Heart right ventricle (tissue), 16 donors: ENCODE measurements around the gene CDK13. TPM values are rescaled to one million over a fixed set of nuclear protein-coding genes. Genes with fewer than 3 reads are reported as not detected.

Experiments used
- ATAC-seq, 8 donors: fragments of 200-7000 bp; cut with Tn5 transposase; one replicate each; pipeline ENCODE4 v1.9.1; 2020; ENCODE audit warnings: mild to moderate bottlenecking in 8 of 8, moderate library complexity in 8 of 8, moderate number of reproducible peaks in 1 of 8
- DNase-seq, 2 donors: peaks; one replicate each; pipeline ENCODE4 v3.0.0-alpha.2; 2020
- H3K27ac ChIP-seq, 10 donors: fragments of 200-600 bp; sonication (generic) in 2 of 10; one replicate each; pipeline versions ENCODE4 v1.5.0 to v1.8.0; 2020 to 2022; ENCODE audit warnings: mild to moderate bottlenecking in 3 of 10
- H3K27me3 ChIP-seq, 7 donors: fragments of 200-600 bp; one replicate each; pipeline ENCODE4 v1.8.0; 2021 to 2022; ENCODE audit warnings: mild to moderate bottlenecking in 2 of 7
- H3K36me3 ChIP-seq, 9 donors: fragments of 200-600 bp; sonication (generic) in 1 of 9; one replicate each; pipeline versions ENCODE4 v1.5.0 to v1.8.0; 2020 to 2022; ENCODE audit warnings: mild to moderate bottlenecking in 2 of 9
- H3K4me1 ChIP-seq, 9 donors: fragments of 200-600 bp; sonication (generic) in 1 of 9; one replicate each; pipeline versions ENCODE4 v1.5.0 to v1.8.0; 2020 to 2022; ENCODE audit warnings: mild to moderate bottlenecking in 4 of 9
- H3K4me3 ChIP-seq, 10 donors: fragments of 200-600 bp; sonication (generic) in 2 of 10; one replicate each; pipeline versions ENCODE4 v1.5.0 to v1.8.0; 2020 to 2022; ENCODE audit warnings: mild to moderate bottlenecking in 7 of 10, moderate library complexity in 2 of 10
- H3K9me3 ChIP-seq, 11 donors: fragments of 200-600 bp in 10 of 11; sonication (generic) in 2 of 11; one replicate each; pipeline versions ENCODE4 v1.5.0 to v1.8.0; 2013 to 2022; ENCODE audit warnings: mild to moderate bottlenecking in 2 of 11, control low read depth in 1 of 11, moderate library complexity in 1 of 11
- WGBS, 2 donors: extraction: QIAGEN DNeasy Blood & Tissue Kit; methylation state at CpG; one replicate each; pipeline ENCODE4 v1.1.7; 2013; ENCODE audit warnings: inconsistent platforms in 1 of 2; 5-methylcytosine and 5-hydroxymethylcytosine counted together
- intact Hi-C, 10 donors: fragments of 100-400 bp; cut with DNase I; formaldehyde crosslinking; loops; one replicate each; pipeline versions ENCODE4 v1.11.1 to v1.14.2; 2022
- polyA plus RNA-seq, 2 donors: library from polyadenylated mRNA; stranded (reverse); fragments of 200-250 nt; gene quantifications; one replicate each; pipeline ENCODE4 v1.2.3, GENCODE V29; 2013
- total RNA-seq, 10 donors: library from RNA; stranded (reverse); fragmentation: NEBNext Ultra II Directional in 3 of 10; extraction: Animal tissue kit (Norgen Biotek cat#: 25700) in 3 of 10; gene quantifications; one replicate each; pipeline versions ENCODE4 v1.2.1 to v1.2.4, GENCODE V29; 2021 to 2023
- TF ChIP-seq, protein P1 (sequence below), 9 donors: fragments of 200-600 bp; sonication (generic) in 2 of 9; IDR thresholded peaks; one replicate each; pipeline versions ENCODE4 v1.5.0 to v1.8.0; 2021 to 2022; ENCODE audit warnings: antibody characterized with exemption in 9 of 9, mild to moderate bottlenecking in 5 of 9, moderate library complexity in 1 of 9
- donor health status: Arrhythmogenic right ventricular cardiomyopathy.
- donor health status: ischemic (EF 13 %, LVEDD 7.1; RV severe dilation, severe dysfunction).
- donor health status: healthy with polysubstance abuse.
- donor health status: DM: no; HTN: yes; CAD: no.
- donor health status: DM: no; HTN: no; CAD: no.
- donor health status: ischemic (EF 25% LVEDD 6.9; RV normal size, moderate dysfunction).
- donor health status: ischemic (EF 25% LVEDD 5.7; RV mildly dilated, moderate dysfunction).
- donor health status: healthy.
- donor health status: DM: yes; HTN: yes; CAD: no.
- donor health status: Ischemic cardiomyopathy.
- donor health status: ischemic (EF 35%, LVEDD 5.7; RV mildly dilated, moderate dysfunction).
- donor health status: nonischemic (EF 11% LVEDD 7.7; RV severe dilation, severe dysfunction).
- donor health status: DM: yes; HTN: yes; CAD: no.
- donor health status: PGD.
- donor health status: ischemic (EF 29% LVEDD 5.4; RV normal size, mild dysfunction).
- donor health status: nonischemic (EF 23%, LVEDD 6.1; RV moderate dilation, normal function).

The CDK13 gene
- total and polyA plus RNA-seq, 12 donors, result 10.2 to 28.8 (median 22.4) TPM

DNA sequence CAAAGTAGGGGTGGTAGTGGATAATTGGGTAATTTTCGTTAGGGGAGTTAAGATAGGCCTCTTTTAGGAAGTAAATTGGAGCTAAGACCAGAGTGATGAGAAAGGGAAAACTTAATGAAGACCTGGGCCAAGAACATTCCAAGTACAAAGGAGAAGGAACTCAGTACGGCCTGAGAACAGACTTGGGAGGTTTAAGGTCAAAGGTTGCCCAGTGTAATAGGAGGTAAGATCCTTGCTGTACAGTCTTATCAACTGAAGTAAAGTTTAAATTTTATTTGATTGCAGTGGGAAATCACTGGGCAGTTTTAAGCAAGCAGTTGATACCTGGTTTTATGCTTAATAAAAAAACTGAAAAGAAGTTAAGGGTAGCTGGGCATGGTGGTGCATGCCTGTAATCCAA, 108.0 kb downstream of the CDK13 start:
- ATAC-seq (no peak), DNase-seq (no peak)
- peaks cover 0 to 23% (median 8%) of the 10 kb centered on the region in 9 donors for H3K4me1 ChIP-seq
- intact Hi-C loops, result loop anchor here in 2 of 10 donors (10.0 kb wide), 2 partner anchors 473 to 483 kb away; no protein-coding TSS in a partner anchor
- H3K27ac ChIP-seq, result no peak overlapping the region
- TF ChIP-seq, protein P1, sequence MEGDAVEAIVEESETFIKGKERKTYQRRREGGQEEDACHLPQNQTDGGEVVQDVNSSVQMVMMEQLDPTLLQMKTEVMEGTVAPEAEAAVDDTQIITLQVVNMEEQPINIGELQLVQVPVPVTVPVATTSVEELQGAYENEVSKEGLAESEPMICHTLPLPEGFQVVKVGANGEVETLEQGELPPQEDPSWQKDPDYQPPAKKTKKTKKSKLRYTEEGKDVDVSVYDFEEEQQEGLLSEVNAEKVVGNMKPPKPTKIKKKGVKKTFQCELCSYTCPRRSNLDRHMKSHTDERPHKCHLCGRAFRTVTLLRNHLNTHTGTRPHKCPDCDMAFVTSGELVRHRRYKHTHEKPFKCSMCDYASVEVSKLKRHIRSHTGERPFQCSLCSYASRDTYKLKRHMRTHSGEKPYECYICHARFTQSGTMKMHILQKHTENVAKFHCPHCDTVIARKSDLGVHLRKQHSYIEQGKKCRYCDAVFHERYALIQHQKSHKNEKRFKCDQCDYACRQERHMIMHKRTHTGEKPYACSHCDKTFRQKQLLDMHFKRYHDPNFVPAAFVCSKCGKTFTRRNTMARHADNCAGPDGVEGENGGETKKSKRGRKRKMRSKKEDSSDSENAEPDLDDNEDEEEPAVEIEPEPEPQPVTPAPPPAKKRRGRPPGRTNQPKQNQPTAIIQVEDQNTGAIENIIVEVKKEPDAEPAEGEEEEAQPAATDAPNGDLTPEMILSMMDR (IDR thresholded peaks at IDR 0.05), result no peak
- H3K36me3 ChIP-seq, result peaks cover 0 to 59% (median 3%) of the 10 kb centered on the region in 9 donors
- H3K27me3 ChIP-seq, result no peaks in the 10 kb centered on the region
- no peaks in the 10 kb centered on the region for H3K9me3 ChIP-seq
- WGBS, 2 donors, result 34 to 63% methylated on average over 2 of the region's 2 CpGs
- H3K4me3 ChIP-seq, result no peak overlapping the region

DNA sequence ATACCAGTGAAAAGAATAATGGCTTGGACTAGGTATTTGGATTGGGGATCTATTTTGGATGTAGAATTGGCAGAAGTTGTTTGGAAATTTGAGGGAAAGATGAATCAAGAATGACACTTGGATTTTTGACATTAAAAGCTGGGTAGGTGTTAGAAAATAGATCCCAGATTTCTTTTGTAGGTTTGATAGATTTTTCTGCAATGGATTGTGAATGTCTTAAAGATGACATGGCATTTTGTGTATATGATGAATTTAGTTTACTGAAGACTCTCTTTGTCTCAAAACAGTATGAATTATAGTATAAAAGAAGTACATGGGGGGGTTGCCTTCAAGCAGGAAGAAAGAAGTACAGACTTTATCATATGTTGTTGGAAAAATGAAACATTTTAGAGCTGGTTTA, 108.6 kb downstream of the CDK13 start:
- no peak overlapping the region for H3K4me3 ChIP-seq
- peaks cover 0 to 23% (median 8%) of the 10 kb centered on the region in 9 donors for H3K4me1 ChIP-seq
- H3K27ac ChIP-seq, result no peak overlapping the region
- no peaks in the 10 kb centered on the region for H3K27me3 ChIP-seq
- DNase-seq (no peak), ATAC-seq (no peak)
- intact Hi-C loops, result loop anchor here in 2 of 10 donors (10.0 kb wide), 2 partner anchors 474 to 484 kb away; no protein-coding TSS in a partner anchor
- TF ChIP-seq, protein P1 (IDR thresholded peaks at IDR 0.05), result no peak
- H3K9me3 ChIP-seq, result no peaks in the 10 kb centered on the region
- H3K36me3 ChIP-seq, result peaks cover 0 to 61% (median 3%) of the 10 kb centered on the region in 9 donors

DNA sequence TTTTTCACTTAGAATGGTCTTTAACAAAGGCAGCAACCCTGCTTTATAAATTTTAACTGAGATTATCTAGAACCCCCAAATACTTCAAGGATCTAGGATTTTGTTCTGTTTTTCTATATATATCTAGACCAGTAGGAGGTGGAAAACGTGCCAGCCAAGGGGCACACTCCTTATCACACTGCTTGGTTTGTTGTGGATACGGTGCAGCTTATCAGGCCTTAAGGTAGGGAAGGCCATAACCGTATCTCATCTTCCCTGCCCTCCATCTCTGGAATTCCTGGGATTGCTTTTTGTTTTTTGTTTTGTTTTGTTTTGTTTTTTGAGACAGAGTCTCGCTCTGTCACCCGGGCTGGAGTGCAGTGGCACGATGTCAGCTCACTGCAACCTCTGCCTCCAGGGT, 109.0 kb downstream of the CDK13 start:
- ATAC-seq (no peak), DNase-seq (no peak)
- Histone ChIP-seq H3K36me3 (peaks cover 0 to 60% (median 3%) of the 10 kb centered on the region in 9 donors), H3K4me1 (peaks cover 0 to 23% (median 8%) of the 10 kb centered on the region in 9 donors), H3K4me3 (no peak overlapping the region), H3K27ac (no peak overlapping the region), H3K27me3 (no peaks in the 10 kb centered on the region), H3K9me3 (no peaks in the 10 kb centered on the region)
- TF ChIP-seq, protein P1 (IDR thresholded peaks at IDR 0.05), result no peak
- WGBS, 2 donors, result 57 to 66% methylated on average over 6 of the region's 6 CpGs
- intact Hi-C loops, result loop anchor here in 2 of 10 donors (10.0 kb wide), 2 partner anchors 474 to 484 kb away; no protein-coding TSS in a partner anchor

DNA sequence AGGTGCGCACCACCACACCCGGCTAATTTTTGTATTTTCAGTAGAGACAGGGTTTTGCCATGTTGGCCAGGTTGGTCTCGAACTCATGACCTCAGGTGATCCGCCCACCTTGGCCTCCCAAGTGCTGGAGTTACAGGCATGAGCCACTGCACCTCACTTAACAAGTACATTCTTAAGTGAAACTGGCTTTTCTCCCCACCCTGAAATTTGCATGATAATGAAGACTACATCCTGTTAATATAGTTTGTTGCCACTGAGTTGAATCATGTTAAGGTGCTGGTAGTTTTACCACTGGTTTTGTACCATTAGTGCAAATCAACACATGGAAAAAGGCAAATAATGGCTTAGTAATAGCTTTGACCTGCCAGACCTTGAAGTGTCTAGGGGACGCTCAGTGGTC, 122.2 kb downstream of the CDK13 start:
- intact Hi-C loops, result no loop called here
- Histone ChIP-seq H3K9me3 (no peaks in the 10 kb centered on the region), H3K4me1 (no peaks in the 10 kb centered on the region), H3K27ac (no peak overlapping the region), H3K4me3 (no peak overlapping the region), H3K27me3 (no peaks in the 10 kb centered on the region), H3K36me3 (peaks cover 0 to 48% (median under 1%) of the 10 kb centered on the region in 9 donors)
- 96 to 97% methylated on average over 5 of the region's 5 CpGs for WGBS, 2 donors
- ATAC-seq (no peak), DNase-seq (no peak)
- TF ChIP-seq, protein P1 (IDR thresholded peaks at IDR 0.05), result no peak
